ENCODE measurements around the gene CCDC13.
A peak's percentile ranks its signal among the peaks of the same experiment; 100 is the strongest.

The CCDC13 gene

DNA sequence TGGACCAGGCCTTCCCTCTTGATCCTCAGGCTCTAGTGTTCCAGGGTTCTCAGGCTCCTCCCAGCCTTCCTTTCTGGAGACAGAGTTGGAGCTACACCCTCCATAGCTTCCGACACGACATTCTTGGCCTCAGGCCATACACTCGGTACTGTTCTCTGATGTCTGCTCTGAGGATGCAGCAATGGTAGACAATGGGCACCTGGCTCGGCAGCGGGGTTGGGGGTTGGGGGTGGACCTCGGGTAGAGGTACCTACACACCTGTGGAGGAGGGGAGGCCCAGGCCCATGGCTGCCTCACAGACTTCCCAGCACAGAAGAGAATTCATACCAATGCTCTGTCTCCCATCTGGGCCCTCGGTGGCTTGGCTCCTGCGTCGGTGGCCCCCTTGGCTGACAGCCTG, 21.4 kb downstream of the CCDC13 start:
- POLR2A ChIA-PET = no interaction called here
- TF ChIP-seq CTCF (IDR thresholded peaks at IDR 0.05; ENCODE audit: insufficient read depth, low read length, missing control alignments) = no peak
- CTCF ChIA-PET = interaction anchor here (0.5 to 1.6 kb wide), 7 partner anchors 9 to 161 kb away, joined by 3 to 9 read pairs (median 4); partner anchors contain the start of gene SS18L2
- H3K4me3 ChIP-seq (ENCODE audit: low read depth, low read length) = no peak overlapping the region
- DNase-seq (ENCODE audit: low read depth, low spot score) = no peak

DNA sequence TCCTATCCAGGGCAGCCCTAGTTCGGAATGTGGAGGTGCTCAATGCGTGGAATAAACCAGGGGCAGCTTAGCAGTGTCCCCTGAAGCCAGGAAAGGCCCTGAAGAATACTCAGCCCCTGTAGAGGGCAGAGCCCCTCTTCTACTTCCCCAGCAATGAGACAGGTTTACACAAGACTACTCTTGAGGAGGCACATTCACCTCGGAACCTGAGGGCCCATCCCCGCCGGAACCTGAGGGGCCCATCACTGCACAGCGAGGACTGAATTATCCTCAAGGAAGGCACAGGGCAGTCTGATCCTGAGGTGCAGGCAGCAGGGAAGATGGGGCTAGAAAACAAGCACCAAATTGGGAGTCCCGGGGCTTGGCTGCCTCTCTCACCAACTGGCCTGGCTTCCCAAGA, 22.2 kb downstream of the CCDC13 start:
- DNase-seq (ENCODE audit: low read depth, low spot score) = no peak
- no peak for TF ChIP-seq CTCF (IDR thresholded peaks at IDR 0.05; ENCODE audit: insufficient read depth, low read length, missing control alignments)
- CTCF ChIA-PET = interaction anchor here (0.6 to 1.6 kb wide), 4 partner anchors 15 to 160 kb away, joined by 3 to 4 read pairs (median 3); partner anchors contain the start of gene SS18L2
- POLR2A ChIA-PET = no interaction called here
- H3K4me3 ChIP-seq (ENCODE audit: low read depth, low read length) = no peak overlapping the region

GRCh38 chr3:42749753-42750231, 23.3 kb downstream of the CCDC13 start:
- ChIA-PET POLR2A (no interaction called here), CTCF (interaction anchor here (0.7 to 1.3 kb wide), 11 partner anchors 9 to 212 kb away, joined by 3 to 5 read pairs (median 3); no protein-coding TSS in a partner anchor)

DNA sequence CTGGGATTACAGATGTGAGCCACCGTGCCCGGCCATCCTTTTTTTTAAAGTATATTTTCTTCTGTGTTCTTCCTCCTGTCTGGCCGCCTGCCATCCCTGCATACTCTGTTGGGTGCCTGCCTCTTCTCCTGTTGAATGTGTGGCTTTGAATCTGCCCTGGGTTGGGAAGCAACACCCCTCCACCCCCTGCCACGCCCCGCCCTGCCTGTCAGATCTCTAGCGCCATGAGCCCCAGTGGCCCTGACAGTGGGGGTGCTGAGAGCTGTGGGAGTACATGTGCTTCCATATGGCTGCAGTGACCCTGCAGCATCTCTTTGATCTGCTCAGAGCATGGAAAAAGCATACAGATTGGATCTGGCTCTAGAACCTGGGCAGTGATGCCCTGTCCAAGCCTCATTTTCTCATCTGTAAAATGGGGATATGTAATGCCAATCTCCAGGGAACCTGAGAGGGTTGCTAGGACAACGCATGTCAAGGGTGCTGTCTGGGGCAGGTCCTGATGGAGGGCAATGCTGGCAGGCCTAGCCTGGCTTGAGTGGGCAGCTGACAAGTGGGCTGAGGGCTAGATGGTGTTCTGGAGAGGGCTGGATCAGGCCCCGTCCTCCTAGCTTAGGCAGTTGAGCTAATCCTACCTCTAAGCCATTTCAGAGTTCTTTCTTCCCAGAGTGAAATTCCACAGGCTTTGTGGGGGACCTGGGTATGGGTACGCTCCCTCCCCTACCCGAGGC, 23.9 kb downstream of the CCDC13 start:
- no peak overlapping the region for H3K4me3 ChIP-seq (ENCODE audit: low read depth, low read length)
- POLR2A ChIA-PET = no interaction called here
- DNase-seq (ENCODE audit: low read depth, low spot score) = no peak
- TF ChIP-seq CTCF (IDR thresholded peaks at IDR 0.05; ENCODE audit: insufficient read depth, low read length, missing control alignments) = no peak
- CTCF ChIA-PET = interaction anchor here (0.7 to 1.3 kb wide), 10 partner anchors 8 to 212 kb away, joined by 3 to 5 read pairs (median 3); no protein-coding TSS in a partner anchor

More at GRCh38 chr3:42749753-42750231, 23.3 kb downstream of the CCDC13 start:
- peak; percentile 50 for TF ChIP-seq CTCF (IDR thresholded peaks at IDR 0.05; ENCODE audit: insufficient read depth, low read length, missing control alignments)
- H3K4me3 ChIP-seq (ENCODE audit: low read depth, low read length) = no peak overlapping the region
- no peak for DNase-seq (ENCODE audit: low read depth, low spot score)

DNA sequence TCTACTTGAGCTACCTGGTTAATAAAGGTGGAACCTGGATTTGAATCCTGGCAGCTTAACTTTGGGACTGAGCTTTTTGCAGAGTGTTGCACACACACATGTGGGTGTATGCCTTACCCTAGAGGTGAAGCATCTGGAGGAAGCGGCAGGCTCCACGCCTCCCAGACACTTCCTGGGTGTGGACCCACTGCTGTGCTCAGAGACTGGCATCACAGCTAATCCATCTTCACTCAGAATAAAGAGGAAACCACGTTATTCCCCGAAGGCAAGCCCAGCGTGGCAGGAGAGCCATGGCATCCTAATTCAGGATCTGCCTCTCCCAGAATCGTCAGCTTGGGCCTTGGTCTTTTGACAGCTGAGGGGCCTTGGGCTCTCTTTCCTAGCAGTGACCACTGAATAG, 25.5 kb downstream of the CCDC13 start:
- TF ChIP-seq CTCF (IDR thresholded peaks at IDR 0.05; ENCODE audit: insufficient read depth, low read length, missing control alignments) = no peak
- POLR2A ChIA-PET = interaction anchor here (0.5 kb wide), 1 partner anchor 64 kb away, joined by 3 read pairs; no protein-coding TSS in a partner anchor
- CTCF ChIA-PET = interaction anchor here (1.0 to 7.8 kb wide), 4 partner anchors 9 to 96 kb away, joined by 3 to 67 read pairs (median 6); partner anchors contain the start of gene ZBTB47
- H3K4me3 ChIP-seq (ENCODE audit: low read depth, low read length) = no peak overlapping the region
- no peak for DNase-seq (ENCODE audit: low read depth, low spot score)

Measured in AG04449 (cell line).